Ovary (tissue), 3 donors: ENCODE measurements around the gene C4orf46.

Source experiments
- CTCF ChIP-seq, 3 donors: fragments of 450-650 bp in 2 of 3; fragments of 200-600 bp in 1 of 3; IDR thresholded peaks; one replicate each; pipeline versions ENCODE4 v1.5.1 to v1.8.0; 2016 to 2022; ENCODE audit warnings: antibody characterized with exemption in 3 of 3, mild to moderate bottlenecking in 1 of 3
- EP300 ChIP-seq: sonication (generic); formaldehyde crosslinking; IDR thresholded peaks from one replicate; pipeline ENCODE4 v1.6.1; 2017; ENCODE audit warnings: antibody characterized with exemption
- POLR2A ChIP-seq: fragments of 450-650 bp; IDR thresholded peaks from one replicate; pipeline ENCODE4 v1.6.1; 2017; ENCODE audit warnings: antibody characterized with exemption, mild to moderate bottlenecking, moderate library complexity
- donor health status: DM: no; HTN: no; CAD: no.

- TF ChIP-seq CTCF (IDR thresholded peaks at IDR 0.05) (no peak), POLR2A (no peak), EP300 (no peak)
These were observed 32.6 kb upstream of the C4orf46 start for GRCh38 chr4:158704274-158704673.
